AG04449 (cell line): ENCODE results near the gene RBFOX2.

Source experiments
- CTCF ChIA-PET: fragments of 350-600 bp; formaldehyde crosslinking; extraction: SDS; loops from one replicate; lab custom pipeline; 2021; ENCODE audit warnings: antibody characterized with exemption; lab: Yijun Ruan, JAX
- POLR2A ChIA-PET: fragments of 400-600, 350-600 bp; formaldehyde crosslinking; extraction: SDS; loops from one replicate; lab custom pipeline; 2020; ENCODE audit warnings: antibody characterized with exemption, inconsistent platforms; lab: Yijun Ruan, JAX
- DNase-seq: peaks from one replicate; pipeline ENCODE4 v3.0.0-alpha.2; 2010; ENCODE audit warnings: low read depth, low spot score
- H3K4me3 ChIP-seq: 2 replicates; pipeline ENCODE4 v1.5.1; 2011; ENCODE audit warnings: low read depth, mild to moderate bottlenecking, control low read depth, low read length
- TF ChIP-seq, protein P1 (sequence below): IDR thresholded peaks from one replicate; pipeline ENCODE4 v1.5.1; 2011; ENCODE audit warnings: mild to moderate bottlenecking, moderate library complexity, low read length, control low read depth, inconsistent platforms; ENCODE audit not compliant: insufficient read depth; ENCODE audit errors: missing control alignments

RBFOX2 gene

DNA sequence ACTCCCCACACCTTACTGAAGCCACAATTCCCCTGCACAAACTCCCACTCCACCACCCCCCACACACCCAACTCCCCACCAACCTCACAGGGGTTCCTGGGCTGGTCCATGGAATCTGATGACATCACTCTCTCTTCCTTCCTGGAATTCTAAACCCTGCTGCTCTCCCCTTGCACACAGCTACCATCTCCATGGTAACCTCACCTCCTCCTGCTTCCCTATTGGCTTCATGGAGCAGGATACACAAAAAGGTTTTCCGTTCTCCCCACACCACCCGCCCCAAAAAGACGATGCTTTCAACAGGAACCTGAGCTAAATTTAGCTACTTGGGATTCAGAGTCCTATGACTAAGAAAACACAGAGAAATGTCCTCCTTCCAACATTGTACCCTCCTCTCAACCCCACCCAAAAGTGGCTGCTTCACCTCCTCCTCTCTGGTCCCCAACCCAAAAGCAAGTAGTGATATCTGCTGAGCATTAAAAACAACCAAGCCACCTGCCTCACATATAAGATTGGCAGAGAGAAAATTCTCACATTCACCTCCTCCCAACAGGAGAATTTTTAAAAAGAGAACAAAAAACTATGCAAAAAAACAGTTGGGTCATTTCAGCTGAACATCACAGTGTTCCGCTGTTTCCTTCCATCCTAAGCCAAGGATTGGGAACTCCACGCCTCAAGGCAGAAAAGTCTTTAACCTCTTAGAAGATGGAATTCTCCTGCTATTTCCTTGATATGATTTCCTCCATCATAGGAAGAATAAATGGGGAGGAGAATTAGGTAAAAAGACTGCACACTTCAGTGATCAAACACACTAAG lies 66.9 kb downstream of the RBFOX2 start:
- ChIA-PET CTCF (interaction anchor here (1.0 to 10.7 kb wide), 3 partner anchors 10 to 104 kb away, joined by 3 to 73 read pairs (median 7); no protein-coding TSS in a partner anchor), POLR2A (interaction anchor here (0.8 kb wide), 1 partner anchor 10 kb away, joined by 3 read pairs; no protein-coding TSS in a partner anchor)
- H3K4me3 ChIP-seq, result peak overlapping the region; percentile 27
- DNase-seq, result peak; percentile 70
- TF ChIP-seq, protein P1, sequence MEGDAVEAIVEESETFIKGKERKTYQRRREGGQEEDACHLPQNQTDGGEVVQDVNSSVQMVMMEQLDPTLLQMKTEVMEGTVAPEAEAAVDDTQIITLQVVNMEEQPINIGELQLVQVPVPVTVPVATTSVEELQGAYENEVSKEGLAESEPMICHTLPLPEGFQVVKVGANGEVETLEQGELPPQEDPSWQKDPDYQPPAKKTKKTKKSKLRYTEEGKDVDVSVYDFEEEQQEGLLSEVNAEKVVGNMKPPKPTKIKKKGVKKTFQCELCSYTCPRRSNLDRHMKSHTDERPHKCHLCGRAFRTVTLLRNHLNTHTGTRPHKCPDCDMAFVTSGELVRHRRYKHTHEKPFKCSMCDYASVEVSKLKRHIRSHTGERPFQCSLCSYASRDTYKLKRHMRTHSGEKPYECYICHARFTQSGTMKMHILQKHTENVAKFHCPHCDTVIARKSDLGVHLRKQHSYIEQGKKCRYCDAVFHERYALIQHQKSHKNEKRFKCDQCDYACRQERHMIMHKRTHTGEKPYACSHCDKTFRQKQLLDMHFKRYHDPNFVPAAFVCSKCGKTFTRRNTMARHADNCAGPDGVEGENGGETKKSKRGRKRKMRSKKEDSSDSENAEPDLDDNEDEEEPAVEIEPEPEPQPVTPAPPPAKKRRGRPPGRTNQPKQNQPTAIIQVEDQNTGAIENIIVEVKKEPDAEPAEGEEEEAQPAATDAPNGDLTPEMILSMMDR, result no peak

DNA sequence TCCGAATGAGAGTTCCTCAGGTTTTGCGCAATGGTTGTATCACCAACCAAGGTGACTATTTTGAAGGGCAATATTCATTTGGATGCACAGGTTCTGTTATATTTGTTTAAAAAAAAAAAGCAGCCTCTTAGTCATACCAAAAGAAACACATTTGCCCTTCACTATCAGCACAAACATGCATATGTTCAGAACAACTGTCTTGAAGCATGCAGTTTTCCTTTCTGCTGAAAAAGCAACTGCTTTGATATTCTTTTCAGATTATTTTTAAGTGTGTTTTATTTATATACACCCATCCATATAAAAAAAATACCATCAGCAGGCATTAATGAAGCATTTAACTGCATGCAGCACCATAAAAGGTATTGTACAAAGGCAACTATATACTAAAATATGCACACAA lies 67.8 kb downstream of the RBFOX2 start:
- peak overlapping the region; percentile 27; the same call in 1 of the 2 replicates for H3K4me3 ChIP-seq
- no peak for DNase-seq
- POLR2A ChIA-PET, result no interaction called here
- CTCF ChIA-PET, result interaction anchor here (1.0 to 10.7 kb wide), 4 partner anchors 9 to 105 kb away, joined by 3 to 73 read pairs (median 6); no protein-coding TSS in a partner anchor
- TF ChIP-seq, protein P1, result no peak

DNA sequence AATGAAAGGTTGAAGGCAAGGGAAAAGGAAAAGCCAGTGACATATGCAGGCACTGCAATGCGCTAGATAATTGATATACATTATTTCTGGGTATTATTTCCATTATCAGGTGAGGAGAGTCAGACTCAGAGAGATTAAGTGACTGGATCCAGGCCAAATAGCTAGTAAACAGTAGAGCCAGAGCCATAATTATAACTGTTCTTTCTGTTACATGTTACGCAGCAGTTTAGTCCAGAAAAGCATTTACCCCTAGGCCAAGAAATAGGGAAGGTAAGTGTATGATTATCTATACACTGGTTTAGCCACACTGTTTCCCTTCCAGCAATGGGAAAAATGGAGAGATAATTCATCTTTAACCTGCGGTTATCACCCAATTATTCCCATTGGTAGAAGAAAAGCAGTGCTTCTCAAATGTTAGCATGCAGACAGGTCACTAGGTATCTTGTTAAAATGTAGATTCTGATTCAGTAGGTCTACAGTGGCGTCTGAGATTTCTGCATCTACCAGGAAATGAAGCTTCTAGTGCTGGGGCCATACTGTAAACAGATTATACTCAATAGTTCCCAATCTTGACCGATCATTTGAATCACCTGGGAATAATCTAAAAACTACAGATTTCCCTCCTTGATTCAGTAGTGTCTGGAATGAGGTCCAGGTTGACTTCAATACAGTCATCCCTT lies 69.4 kb downstream of the RBFOX2 start:
- CTCF ChIA-PET, result interaction anchor here (1.7 to 10.7 kb wide), 3 partner anchors 10 to 106 kb away, joined by 4 to 73 read pairs (median 6); no protein-coding TSS in a partner anchor
- no peak for DNase-seq
- POLR2A ChIA-PET, result no interaction called here
- H3K4me3 ChIP-seq, result no peak overlapping the region
- TF ChIP-seq, protein P1, result no peak

DNA sequence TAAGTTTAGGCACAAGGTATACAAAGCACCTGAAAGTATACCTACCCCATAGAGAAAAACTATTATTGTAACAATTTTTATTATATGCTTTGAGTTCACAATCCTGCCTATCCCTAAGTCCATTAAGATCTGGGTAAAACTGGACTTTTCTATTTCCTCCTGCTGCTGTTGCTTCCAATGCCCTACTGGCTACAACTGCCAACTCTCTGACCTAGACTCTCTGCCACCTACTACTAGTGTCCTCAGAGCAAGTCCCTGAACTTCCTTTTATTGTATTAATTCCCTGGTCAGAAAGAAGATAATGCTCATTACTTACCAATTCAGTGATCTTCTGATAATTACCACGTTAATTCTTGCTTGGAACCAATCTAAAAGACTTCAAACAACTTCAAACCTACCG lies 70.3 kb downstream of the RBFOX2 start:
- H3K4me3 ChIP-seq, result no peak overlapping the region
- CTCF ChIA-PET, result interaction anchor here (1.0 to 10.7 kb wide), 4 partner anchors 11 to 107 kb away, joined by 3 to 73 read pairs (median 6); no protein-coding TSS in a partner anchor
- POLR2A ChIA-PET, result interaction anchor here (1.4 kb wide), 1 partner anchor 13 kb away, joined by 5 read pairs; no protein-coding TSS in a partner anchor
- DNase-seq, result no peak
- TF ChIP-seq, protein P1, result no peak

DNA sequence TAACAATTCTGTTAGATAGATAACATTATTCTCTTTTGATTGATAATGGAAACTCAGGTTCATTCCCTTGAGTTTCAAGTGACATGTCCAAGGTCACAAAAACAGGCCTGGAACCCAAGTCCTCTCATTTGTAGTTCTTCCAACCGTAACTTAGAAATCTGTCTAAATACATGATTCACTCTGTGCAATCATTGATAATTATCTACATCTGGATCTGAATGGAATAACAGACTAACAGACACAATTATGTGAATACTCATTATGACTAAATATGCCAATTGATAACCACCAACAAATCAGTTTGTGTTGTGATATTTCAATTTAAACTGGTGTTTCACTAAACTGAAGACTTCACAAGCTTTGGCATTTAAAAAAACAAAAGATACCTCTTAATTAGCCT lies 71.0 kb downstream of the RBFOX2 start:
- ChIA-PET CTCF (interaction anchor here (1.0 to 1.7 kb wide), 2 partner anchors 26 to 108 kb away, joined by 3 to 6 read pairs; no protein-coding TSS in a partner anchor), POLR2A (interaction anchor here (1.4 kb wide), 1 partner anchor 14 kb away, joined by 5 read pairs; no protein-coding TSS in a partner anchor)
- TF ChIP-seq, protein P1, result no peak
- H3K4me3 ChIP-seq, result no peak overlapping the region
- DNase-seq, result no peak
